NCI-H2196 treated with DMSO at 0.1 percent for 48 hours (cell line): Measurements from ENCODE around the gene LRRC3.
"Not testable (repeated sequence)": the region's sequence is repeated elsewhere in the genome, so short reads cannot be mapped to it uniquely, and the experiment has no call there.

Source experiments
- DNase-seq: peaks from one replicate; lab custom pipeline; 2025; ENCODE audit not compliant: unreplicated experiment; lab: John Stamatoyannopoulos, UW

LRRC3 gene

DNA sequence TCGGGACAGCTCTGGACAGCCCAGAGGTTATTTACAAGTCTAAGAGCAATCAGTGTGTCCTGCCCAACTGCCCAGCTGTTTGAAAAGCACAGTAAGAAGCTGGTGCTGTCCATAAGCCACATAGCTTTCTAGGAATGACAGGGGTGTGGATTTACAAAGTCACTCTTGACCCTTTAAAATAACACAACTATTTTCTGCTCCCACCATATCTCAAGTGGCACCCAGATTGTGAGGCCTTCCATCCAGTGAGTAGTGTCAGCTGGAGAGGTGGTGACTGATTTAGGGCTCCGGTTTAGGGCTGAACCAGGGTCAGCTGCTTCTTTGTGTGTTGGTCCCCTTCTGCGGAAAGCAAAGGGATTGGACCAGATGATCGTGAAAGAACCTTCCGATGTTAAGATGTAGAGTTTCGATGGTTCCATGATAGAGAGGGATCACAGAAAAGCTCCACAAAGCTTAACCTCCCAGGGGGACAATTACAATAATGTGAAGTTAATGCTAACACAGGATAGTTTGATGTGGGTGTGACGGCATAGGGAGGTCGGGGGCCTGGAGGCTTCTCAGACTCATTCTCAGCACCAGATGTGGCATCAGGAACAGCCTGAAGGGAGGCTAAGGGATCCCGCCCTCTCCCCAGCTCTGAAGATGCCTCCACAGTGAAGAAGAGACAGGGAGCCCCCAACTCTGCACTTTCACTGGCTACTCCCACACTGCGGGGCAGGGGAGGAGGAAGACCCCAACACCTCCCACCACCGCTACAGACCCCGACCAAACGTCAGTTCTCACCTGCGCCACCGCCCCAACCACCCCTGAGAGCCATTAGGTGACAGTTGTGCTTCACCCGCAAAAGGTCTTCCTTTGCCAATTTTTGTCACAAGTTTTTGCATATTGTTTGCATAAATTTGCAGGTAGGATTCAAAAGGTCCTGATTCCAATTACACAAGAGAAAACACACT is 40.6 kb downstream of the LRRC3 start:
- no peak for DNase-seq

GRCh38 chr21:44496564-44497550 is 41.5 kb downstream of the LRRC3 start:
- no peak for DNase-seq

DNA sequence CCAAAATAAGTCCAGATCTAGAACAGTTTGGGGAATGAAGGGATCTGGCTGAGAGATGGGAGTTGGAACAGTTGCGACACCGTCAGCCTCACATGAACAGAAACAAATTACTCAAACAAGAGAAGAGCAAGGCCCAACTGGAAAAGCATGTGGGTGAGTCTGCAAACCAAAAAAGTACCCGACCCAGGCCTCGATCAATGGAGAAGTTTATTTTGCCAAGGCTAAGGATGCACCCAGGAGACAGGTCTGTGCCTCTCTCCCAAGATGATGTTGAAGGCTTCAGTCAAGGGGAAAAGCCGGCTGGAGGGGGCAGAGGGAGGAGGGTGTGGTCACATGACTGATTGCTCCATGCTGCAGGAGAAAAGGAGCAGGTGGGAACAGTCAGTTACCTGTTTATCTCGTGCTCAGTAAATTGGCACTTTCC is 42.4 kb downstream of the LRRC3 start:
- no peak for DNase-seq

DNA sequence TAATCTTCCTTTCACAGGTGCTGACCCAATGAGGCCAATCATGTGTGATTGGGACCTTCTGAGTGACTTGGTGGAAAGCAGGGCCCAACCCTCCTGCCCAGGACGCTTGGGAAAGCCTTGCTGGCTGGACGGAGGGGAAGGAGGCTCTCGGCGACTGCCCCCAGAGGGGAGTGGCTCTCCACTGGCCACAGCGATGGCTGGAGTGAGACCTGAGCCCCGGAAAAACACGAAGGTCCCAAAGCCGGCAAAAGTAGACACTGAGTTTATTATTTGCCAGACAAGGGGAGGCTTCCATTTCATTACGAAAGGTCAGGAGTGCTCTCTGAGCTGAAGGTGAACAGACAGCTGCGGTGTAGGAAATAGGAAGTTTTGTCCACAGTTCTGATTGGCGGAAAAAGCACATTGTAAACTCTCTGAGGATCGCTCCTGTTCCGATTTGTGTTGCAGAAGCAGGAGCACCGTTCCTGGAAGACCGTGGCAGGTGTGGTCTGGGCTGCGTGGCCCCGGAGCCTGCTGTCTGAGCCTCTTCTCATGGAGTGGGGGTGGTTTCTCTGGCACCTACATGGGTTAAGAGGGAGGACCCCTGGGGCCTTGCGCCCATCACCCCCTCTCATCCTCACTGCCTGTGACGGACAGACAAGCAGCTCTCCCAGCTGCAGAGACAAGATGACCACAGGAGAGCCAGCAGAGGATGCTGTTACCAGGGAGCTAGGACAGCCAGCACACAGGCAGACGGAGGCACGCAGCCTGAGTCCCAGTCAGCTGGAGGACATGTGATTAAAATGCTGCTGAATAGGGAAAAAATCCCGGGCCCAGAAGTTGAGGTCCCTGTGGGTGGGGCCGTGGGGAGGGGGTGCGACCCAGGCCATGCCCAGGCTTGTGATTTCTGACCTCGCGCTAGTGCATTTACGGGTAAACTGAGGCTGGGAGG is 43.2 kb downstream of the LRRC3 start:
- DNase-seq = no peak

DNA sequence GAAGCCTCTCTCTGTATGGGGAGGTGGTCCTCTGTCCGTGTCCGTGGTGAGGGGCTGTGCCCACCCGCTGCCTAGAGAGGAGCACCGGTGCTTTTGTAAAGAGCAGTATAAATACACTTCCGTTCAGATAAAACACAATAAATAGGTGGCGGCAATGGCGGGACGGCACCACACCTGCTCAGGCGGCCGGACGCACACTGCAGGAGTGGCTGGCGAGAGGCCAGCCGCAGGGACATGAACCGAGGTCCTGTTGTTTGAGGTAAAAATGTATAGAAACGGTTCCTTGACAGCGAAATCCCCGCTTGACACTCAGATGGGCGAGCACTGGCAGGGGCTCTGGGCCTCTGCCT is 43.9 kb downstream of the LRRC3 start:
- DNase-seq = no peak

DNA sequence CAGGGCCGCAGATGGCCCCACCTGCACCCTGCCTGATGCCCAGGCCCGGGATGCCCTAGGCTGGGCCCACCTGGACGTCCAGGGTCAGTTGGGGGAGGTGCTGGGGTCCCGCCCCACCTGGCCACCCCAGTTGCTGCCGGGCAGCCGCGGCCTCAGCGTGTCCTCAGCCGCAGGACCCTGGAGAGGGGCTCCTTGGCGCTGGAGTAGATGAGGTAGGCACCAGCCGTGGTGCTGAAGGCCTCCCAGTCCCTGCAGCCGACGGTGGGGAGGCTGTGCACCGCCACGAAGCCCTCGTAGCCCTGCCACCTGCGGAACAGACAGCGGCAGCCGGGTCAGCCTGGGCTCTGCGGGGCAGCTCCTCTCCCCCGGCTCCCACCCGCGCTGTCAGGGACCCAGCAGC is 44.3 kb downstream of the LRRC3 start:
- no peak for DNase-seq

- no peak for DNase-seq
Measured at GRCh38 chr21:44500111-44500510, 44.8 kb downstream of the LRRC3 start.

DNA sequence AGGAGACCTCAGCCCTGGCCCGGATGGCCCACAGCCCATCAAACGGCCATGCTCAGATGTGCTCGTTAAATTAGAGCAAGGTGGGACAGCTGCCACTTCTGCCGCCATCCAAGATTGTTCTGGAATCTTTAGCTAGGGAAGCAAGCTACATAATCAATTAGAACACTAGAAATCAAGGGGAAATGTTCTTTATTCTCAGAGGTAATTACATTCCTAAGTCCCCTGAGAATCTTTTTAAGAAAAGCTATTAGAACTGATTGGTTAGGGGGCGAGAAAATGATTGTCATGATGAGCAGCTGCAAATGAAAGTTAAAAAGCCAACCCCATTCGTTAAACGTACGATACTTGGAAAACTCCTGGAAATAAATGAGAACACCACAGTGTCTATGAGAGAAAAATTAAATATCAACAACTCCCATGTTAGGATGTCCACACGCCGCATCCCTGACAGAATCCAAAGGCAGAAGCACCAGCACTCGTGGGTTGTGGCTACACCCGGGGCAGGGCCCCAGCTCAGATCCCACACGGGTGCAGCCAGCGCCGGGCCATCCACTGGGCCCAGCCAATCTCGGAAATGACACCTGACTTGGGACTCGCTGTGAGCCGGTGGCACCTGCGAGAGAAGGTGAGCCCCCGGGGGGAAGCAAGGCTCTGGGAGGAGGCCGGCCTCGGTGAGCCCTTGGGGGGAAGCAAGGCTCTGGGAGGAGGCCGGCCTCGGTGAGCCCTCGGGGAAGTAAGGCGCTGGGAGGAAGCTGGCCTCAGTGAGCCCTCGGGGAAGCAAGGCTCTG is 47.1 kb downstream of the LRRC3 start:
- DNase-seq = no peak

DNA sequence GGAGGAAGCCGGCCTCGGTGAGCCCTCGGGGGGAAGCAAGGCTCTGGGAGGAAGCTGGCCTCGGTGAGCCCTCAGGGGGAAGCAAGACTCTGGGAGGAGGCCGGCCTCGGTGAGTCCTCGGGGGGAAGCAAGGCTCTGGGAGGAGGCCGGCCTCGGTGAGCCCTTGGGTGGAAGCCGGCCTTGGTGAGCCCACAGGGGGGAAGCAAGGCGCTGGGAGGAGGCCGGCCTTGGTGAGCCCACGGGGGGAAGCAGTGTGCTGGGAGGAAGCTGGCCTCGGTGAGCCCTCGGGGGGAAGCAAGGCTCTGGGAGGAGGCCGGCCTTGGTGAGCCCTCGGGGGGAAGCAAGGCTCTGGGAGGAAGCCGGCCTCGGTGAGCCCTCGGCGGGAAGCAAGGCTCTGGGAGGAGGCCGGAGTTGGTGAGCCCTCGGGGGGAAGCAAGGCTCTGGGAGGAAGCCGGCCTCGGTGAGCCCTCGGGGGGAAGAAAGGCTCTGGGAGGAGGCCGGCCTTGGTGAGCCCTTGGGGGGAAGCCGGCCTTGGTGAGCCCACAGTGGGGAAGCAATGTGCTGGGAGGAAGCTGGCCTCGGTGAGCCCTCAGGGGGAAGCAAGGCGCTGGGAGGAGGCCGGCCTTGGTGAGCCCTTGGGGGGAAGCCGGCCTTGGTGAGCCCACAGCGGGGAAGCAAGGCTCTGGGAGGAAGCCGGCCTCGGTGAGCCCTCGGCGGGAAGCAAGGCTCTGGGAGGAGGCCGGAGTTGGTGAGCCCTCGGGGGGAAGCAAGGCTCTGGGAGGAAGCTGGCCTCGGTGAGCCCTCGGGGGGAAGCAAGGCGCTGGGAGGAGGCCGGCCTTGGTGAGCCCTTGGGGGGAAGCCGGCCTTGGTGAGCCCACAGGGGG is 47.9 kb downstream of the LRRC3 start:
- not testable (repeated sequence) for DNase-seq

- no peak for DNase-seq
Measured at GRCh38 chr21:44503901-44504399, 48.6 kb downstream of the LRRC3 start.

GRCh38 chr21:44505673-44506278 is 50.5 kb downstream of the LRRC3 start:
- no peak for DNase-seq

DNA sequence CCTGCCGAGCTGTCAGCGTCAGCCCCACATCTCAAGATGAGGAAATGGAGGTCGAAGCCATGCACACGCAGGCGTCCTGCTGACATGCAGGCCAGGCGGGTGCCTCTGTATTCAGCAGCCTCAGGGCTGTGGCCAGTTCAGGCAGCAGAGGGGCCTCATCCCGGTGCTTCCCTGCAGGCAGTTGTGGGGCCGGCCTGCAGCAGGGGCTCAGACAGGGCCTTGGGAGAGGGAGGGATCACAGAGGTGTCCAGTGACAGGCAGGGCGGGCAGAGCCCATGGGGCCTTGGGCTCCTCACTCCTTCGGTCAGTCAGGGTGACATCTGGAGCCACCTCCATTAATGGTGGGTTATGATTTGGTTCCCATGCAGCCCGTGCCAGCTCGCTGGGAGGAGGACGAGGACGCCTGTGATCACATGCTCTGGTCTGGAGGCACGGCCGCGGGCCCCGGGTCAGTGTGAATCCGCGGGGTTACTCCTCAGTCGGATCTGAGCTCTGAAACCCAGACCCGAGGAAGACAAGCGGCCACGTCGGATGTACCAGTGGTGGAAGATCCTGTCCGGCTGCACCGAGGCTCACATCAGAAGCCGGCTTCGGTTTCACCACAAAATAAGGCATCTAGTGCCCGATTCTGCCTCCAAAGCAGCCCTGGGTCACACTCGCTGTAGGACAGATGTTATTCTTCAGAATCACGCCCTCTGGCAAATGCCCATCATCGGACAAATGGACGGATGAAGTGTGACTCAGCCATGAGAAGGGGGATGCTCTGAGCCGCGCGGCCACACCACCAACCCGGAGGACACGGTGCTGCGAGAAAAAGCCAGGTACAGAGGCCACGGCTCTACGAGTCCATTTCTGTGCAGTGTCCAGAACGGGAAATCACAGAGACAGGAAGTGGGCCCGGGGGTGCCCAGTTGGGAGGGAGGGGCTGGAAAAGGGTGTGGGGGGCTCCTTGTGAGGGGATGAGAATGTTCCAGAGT is 51.3 kb downstream of the LRRC3 start:
- DNase-seq = no peak

DNA sequence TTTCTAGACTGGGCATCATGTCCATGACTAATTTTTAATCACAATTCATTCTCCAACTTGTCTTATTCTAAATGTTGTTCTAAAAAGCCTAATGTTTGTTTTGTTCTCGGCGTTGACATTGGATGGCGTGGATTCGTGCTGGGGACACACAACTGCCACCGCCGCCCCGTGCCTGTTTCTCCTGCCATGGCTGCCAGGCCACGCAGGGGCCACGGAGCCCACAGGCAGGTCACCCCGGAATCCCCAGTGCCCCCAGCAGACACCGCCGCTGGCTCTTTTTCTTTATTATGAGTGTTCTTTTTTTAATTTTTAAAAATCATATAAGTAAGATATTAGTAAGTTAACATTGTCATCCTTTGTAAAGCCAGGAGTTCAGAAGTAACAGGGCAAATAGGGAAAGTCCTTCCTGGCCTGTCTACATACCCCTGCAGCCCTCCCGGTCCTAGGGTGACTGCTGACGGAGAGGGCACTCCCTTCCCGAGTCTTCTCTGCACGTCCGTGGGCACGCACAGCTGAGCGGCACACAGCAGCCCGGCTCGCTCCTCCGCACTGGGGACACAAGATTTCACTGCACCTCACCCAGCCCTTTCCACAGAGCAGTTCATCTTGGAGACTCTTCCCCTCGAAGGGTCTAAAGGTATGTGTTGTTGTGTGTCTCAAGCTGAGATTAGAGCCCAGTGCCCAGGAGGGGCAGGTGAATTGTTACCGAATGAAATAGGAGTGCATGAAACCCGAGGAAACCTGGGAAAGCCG is 52.5 kb downstream of the LRRC3 start:
- no peak for DNase-seq

DNA sequence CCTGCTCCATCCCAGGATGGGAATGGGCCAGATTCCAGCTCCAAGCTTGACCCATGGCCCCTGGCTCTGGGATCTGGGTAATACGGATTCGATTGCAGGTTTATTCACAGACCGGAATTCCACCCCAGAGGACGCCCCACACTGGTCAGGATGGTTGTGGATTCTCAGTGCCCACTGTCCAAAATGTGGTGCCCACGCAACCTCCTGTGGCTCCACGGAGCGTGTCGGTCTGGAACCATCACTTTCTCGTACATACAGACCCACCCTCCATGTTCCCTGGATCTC is 53.1 kb downstream of the LRRC3 start:
- no peak for DNase-seq

- DNase-seq = no peak
Measured at GRCh38 chr21:44508711-44509445, 53.6 kb downstream of the LRRC3 start.

DNA sequence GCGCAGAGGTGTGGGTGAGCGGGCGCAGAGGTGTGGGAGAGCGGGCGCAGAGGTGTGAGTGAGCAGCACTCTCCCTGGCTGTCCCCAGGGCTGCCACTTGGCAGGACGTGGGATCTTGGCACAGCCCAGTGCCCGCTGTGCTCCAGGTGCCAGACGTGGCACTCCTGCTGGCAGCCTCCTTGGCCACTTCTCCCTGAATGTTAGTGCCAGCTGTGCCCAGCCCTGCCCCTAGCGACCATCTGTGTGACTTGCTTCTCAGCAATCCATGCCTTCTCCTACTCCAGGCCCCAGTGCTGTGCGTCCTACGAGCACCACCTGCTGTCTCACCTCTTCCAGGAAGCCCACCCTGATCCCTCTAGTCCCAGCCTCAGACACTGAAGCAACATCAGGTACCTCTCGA is 54.2 kb downstream of the LRRC3 start:
- peak; percentile 92 for DNase-seq
